ENCODE measurements around the gene HOXC4.

HOXC4 gene

GRCh38 chr12:54016051-54016450 is 37.6 kb upstream of the HOXC4 start:
- no peak for DNase-seq

- DNase-seq, result no peak
Measured at GRCh38 chr12:54016478-54016964, 37.1 kb upstream of the HOXC4 start.

GRCh38 chr12:54017027-54017788 is 36.4 kb upstream of the HOXC4 start:
- peak; percentile 45 for DNase-seq

- DNase-seq, result peak; percentile 82
Measured at GRCh38 chr12:54017878-54018467, 35.7 kb upstream of the HOXC4 start.

GRCh38 chr12:54018468-54018984 is 35.1 kb upstream of the HOXC4 start:
- DNase-seq, result no peak

- no peak for DNase-seq
Measured at GRCh38 chr12:54019091-54019811, 34.4 kb upstream of the HOXC4 start.

GRCh38 chr12:54019924-54020590 is 33.6 kb upstream of the HOXC4 start:
- DNase-seq, result no peak

- no peak for DNase-seq
Measured at GRCh38 chr12:54020591-54021405, 32.8 kb upstream of the HOXC4 start.

GRCh38 chr12:54021432-54022013 is 32.1 kb upstream of the HOXC4 start:
- DNase-seq, result no peak

GRCh38 chr12:54022960-54023884 is 30.4 kb upstream of the HOXC4 start:
- no peak for DNase-seq

- no peak for DNase-seq
Measured at GRCh38 chr12:54024127-54024526, 29.5 kb upstream of the HOXC4 start.

GRCh38 chr12:54024581-54025305 is 28.9 kb upstream of the HOXC4 start:
- DNase-seq, result no peak

- DNase-seq, result no peak
Measured at GRCh38 chr12:54025499-54026405, 27.9 kb upstream of the HOXC4 start.

GRCh38 chr12:54026640-54027441 is 26.8 kb upstream of the HOXC4 start:
- DNase-seq, result no peak

- no peak for DNase-seq
Measured at GRCh38 chr12:54027442-54027786, 26.2 kb upstream of the HOXC4 start.

GRCh38 chr12:54028314-54029201 is 25.1 kb upstream of the HOXC4 start, which contains the start of gene HOXC6:
Gene HOXC6, plus strand, starts transcription at chr12:54028440. Its CDS starts 82 bp downstream, at chr12:54028522.
- peak; percentile 16 for DNase-seq

Measured in NCI-H345 (cell line).